ENCODE measurements around the gene POTEG.
"Not testable (repeated sequence)": the region's sequence is repeated elsewhere in the genome, so short reads cannot be mapped to it uniquely, and the experiment has no call there.

Gene POTEG

DNA sequence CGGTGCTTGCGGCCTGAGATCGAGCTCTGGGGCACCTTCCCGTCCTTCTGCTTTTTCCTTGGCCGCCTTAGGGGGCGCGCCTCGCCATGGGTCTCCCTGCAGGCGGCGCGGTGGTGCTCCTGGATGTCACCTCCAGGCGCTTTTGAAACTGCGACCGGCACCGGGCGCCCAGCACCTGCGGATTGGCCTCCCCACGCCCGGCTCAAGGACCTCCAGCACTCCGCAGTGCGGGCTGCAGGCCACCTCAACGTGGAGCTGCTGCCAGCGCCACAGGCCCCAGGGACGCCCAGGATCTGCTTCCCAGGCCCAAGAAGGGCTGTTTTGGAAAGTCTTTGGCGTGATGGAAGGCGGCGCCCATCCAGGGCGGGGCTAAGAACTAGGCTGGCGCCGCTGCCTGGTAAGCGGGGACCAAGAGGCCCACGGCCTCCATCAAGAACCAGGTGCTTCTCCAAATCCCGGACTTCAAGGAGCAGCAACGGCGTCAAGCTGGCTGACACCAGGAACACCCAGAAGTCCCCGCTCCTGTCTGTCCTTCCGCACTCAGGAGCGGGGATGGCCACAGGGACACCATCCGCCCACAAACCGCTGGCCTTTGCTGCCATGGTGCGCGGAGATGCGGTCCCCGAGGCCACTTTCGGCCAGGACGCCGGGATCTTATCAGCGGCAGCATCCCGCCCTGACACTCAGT is 61.2 kb downstream of the POTEG start:
- DNase-seq = not testable (repeated sequence)

DNA sequence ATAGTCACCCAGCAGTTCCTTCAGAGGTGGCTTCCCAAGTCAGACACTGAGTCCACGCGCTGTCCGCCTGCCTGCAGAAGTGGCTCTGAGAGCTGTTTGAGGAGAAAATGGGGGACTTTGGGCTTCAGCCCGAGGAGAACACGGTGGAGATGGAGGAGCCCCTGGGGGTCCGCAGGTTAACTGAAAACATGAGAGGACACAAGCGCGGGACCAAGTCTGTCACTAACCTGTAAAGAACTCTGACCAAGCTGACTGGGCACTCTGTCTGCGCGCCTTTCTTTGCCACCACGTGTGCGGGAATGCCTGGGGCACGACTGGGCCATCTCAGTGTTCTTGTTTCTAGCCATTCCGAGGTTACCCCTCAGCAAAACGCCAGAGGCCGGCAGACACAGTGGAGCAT is 62.4 kb downstream of the POTEG start:
- DNase-seq = not testable (repeated sequence)

DNA sequence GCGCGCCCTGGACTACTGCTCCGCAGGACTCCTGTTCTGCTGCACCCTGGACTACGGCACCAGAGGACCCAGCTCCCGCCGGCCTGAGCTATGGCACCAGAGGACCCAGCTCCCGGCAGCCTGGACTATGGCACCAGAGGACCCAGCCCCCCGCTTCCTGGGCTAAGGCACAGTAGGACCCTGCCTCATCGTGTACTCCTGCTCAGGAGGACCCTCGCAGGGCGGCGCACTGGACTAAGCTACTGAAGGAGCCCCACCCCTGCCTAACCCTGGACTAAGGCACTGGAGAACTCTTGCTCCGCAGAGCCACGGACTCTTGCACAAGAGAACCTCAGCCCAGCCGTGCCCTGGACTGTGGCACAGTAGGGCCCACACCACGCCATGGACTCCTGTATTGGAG is 71.3 kb downstream of the POTEG start:
- not testable (repeated sequence) for DNase-seq

DNA sequence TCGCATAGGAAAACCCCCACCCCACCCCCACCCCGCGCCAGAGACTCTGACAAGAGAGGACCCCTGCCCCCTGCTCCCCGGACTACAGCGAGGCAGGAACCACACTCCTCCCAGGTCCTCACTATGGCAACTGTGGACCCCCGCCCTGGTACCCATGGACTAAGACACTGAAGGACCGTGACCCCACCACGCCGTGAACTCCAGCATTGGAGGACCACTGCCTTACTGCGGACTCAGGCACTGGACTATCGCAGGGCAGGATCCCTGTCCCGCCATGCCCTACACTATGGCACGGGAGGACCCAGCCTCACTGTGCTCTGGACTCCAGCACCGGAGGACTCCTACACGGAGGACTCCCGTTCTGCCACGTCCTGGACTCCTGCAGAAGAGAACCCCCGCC is 71.8 kb downstream of the POTEG start:
- not testable (repeated sequence) for DNase-seq

DNA sequence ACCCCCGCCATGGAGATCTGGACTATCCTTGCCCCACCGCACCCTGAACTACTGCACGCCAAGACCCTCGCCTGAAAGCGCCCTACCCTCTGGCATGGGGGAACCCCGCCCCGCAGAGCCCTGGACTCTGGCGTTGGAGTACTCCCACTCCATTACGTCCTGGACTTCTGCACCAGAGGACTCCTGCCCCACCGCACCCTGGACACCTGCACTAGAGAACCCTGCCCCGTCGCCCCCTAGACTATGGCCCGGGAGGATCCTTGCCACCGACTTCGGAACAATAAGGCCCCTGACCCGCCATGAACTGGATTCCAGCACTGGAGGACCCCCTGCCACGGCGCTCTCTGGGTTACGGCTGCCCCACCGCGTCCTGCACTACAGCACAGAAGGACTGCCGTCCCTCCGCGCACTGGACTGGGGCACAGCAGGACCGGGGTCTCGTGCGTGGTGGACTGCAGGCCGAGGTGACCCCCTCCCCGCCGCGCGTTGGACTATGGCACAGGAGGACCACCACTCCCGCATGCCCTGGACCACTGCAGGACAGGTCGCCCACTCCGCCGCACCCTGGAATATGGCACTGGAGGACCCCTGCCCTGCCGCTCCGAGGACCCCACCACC is 72.4 kb downstream of the POTEG start:
- DNase-seq = not testable (repeated sequence)

DNA sequence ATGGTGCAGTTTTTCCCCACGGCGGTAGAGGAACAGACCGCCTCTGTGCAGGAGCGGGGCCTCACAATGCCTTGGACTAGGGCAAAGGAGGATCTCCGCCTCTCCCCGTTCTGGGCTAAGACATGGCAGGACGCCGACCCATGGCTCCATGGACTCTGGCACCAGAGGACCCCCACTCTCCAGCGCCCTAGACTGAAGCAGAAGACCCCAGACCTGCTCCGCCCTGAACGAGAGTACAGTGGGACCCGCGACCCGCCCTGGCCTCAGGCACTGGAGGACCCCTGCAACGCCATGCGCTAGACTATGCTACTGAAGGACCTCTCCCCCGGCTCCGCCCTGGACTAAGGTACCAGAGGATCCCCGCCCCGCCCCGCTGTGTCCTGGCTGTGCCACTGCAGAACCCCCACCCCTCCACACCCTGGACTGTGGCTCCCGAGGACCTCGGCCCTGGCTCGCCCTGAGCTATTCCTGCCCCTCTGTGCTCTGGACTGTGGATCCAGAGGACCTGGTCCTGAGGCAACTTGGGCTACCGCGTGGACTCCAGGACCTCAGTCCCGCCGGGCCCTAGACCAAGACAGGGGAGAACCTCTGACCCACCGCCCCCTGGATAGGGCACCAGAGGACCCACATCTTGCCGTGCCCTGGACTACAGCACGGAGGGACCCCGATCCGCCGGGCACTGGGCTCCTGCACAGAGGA is 73.1 kb downstream of the POTEG start:
- DNase-seq = not testable (repeated sequence)

All from NCI-H2171 (cell line).